Mucosa of rectum (tissue), 2 donors: ENCODE data around the gene COPS7A.
A peak's percentile ranks its signal among the peaks of the same experiment; 100 is the strongest.

ENCODE experiments used
- H3K27ac ChIP-seq, 2 donors: one replicate each; pipeline ENCODE4 v1.7.0; 2013; ENCODE audit warnings: inconsistent platforms in 2 of 2, low read depth in 2 of 2, low read length in 2 of 2
- H3K27me3 ChIP-seq, 2 donors: one replicate each; pipeline ENCODE4 v1.7.0; 2013; ENCODE audit warnings: low read length in 2 of 2; ENCODE audit not compliant: control insufficient read depth in 2 of 2, insufficient read depth in 2 of 2
- H3K36me3 ChIP-seq, 2 donors: one replicate each; pipeline ENCODE4 v1.7.0; 2013; ENCODE audit warnings: low read length in 2 of 2; ENCODE audit not compliant: control insufficient read depth in 2 of 2, insufficient read depth in 2 of 2
- H3K4me1 ChIP-seq, 2 donors: one replicate each; pipeline ENCODE4 v1.7.0; 2013; ENCODE audit warnings: low read length in 2 of 2, mild to moderate bottlenecking in 1 of 2; ENCODE audit not compliant: control insufficient read depth in 2 of 2, insufficient read depth in 2 of 2
- H3K4me3 ChIP-seq, 2 donors: one replicate each; pipeline ENCODE4 v1.7.0; 2013; ENCODE audit warnings: low read length in 2 of 2
- H3K9ac ChIP-seq, 2 donors: one replicate each; pipeline ENCODE4 v1.7.0; 2013; ENCODE audit warnings: low read length in 2 of 2, low read depth in 1 of 2, mild to moderate bottlenecking in 1 of 2
- H3K9me3 ChIP-seq, 2 donors: one replicate each; pipeline ENCODE4 v1.7.0; 2013; ENCODE audit warnings: low read length in 2 of 2; ENCODE audit not compliant: control insufficient read depth in 2 of 2
- donor health status: healthy.
- donor health status: Normal muscosa, but diverticular disease.

Gene COPS7A

DNA sequence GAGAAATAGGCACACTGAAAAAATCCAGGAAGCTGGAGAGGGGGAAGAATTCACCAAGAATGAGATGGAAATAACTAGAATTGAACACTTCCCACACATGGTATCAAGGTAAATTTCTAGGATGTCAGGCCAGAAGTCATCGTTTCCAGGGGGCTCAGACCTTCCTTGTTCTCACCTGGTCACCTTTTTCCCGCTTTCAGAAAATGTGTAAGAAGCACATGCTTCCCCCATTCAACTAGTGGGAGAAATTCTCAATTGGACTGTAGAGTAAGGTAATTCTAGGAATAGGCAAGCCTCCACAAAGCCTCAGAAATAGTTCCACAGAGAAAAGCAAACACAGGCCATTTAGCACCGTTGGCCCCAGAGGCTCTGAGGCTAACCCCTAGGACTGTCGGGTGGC, 39.5 kb downstream of the COPS7A start:
- no peaks in the 10 kb centered on the region for H3K27me3 ChIP-seq
- peaks cover 24 to 31% of the 10 kb centered on the region in 2 donors for H3K4me1 ChIP-seq
- H3K9me3 ChIP-seq = no peaks in the 10 kb centered on the region
- H3K9ac ChIP-seq = no peak overlapping the region
- H3K27ac ChIP-seq = peak overlapping the region; percentile 78
- H3K4me3 ChIP-seq = no peak overlapping the region
- no peaks in the 10 kb centered on the region for H3K36me3 ChIP-seq

DNA sequence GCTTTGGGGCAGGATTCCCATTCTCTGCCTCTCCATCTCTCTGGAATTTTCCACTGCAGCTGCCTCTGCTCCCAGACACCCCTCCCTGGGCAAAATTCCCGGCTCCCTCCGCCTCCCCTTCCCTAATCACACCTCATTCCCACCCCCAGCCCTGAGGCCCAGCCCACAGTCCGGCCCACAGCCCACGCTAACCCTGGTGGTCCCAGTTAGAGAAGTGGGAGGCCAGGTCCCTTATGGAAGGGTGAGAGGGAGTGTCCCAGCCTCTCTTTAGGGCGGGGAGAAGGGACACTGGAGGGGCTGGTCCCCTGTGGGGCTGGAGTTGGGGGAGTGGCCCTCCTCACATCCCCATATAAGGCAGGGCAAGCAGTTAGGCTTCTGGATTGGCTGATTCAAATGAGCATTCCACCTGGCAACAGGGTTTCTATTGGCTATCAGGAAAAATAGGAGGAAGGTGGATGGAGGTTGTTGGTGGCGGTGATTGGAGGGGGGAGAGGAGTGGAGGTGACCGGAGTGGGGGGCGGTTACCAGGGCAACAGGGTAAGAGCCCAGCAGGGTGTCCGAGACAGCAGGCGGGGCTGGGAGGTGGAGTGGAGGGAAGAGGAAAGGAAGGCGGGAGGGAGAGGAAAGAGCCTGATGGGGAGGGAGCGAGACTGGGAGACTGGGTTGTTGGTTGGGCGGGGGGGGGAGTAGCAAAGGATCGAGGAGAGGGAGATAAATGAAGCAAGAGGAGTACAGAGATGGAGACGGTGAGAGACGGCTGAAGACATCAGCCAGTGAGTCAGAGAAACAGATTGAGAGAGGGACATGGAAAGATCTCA, 40.4 kb downstream of the COPS7A start:
- no peaks in the 10 kb centered on the region for H3K27me3 ChIP-seq
- no peaks in the 10 kb centered on the region for H3K36me3 ChIP-seq
- H3K4me1 ChIP-seq = peaks cover 33 to 37% of the 10 kb centered on the region in 2 donors
- H3K27ac ChIP-seq = peak overlapping the region; percentile 78
- peak overlapping the region; percentile 52 for H3K9ac ChIP-seq
- H3K9me3 ChIP-seq = no peaks in the 10 kb centered on the region
- H3K4me3 ChIP-seq = peak overlapping the region; percentile 56 to 57

DNA sequence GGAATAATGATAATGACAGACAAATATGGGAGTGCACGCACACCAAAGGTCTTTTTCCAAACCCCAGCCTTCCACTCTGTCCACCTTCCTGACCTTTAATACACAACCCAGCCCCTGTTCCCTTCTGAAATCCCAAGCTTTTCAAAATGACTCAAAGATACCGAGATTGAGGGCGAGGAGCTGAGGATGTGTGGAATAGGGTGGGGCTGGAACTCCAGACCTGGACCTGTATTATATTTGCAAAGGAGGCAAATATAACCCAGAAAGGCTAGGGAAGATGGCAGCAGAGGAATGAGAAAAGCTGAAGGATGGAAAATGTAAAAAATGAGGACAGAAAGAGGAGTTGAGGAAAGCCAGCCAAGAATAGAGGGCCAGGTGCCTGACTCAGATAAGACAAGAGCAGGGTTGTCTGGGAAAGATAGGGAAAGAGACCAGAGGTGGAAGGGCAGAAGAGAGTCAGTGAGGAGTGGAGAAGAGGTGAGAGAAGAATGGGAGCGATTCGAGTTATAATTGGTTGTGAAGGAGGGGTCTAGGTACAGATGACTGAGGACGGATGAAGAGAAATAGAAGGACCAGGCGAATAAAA, 41.3 kb downstream of the COPS7A start:
- no peak overlapping the region for H3K9ac ChIP-seq
- H3K4me3 ChIP-seq = peak overlapping the region; percentile 66 to 81
- no peaks in the 10 kb centered on the region for H3K36me3 ChIP-seq
- no peaks in the 10 kb centered on the region for H3K9me3 ChIP-seq
- H3K27ac ChIP-seq = peak overlapping the region; percentile 78 to 79
- H3K27me3 ChIP-seq = no peaks in the 10 kb centered on the region
- peaks cover 36 to 37% of the 10 kb centered on the region in 2 donors for H3K4me1 ChIP-seq

DNA sequence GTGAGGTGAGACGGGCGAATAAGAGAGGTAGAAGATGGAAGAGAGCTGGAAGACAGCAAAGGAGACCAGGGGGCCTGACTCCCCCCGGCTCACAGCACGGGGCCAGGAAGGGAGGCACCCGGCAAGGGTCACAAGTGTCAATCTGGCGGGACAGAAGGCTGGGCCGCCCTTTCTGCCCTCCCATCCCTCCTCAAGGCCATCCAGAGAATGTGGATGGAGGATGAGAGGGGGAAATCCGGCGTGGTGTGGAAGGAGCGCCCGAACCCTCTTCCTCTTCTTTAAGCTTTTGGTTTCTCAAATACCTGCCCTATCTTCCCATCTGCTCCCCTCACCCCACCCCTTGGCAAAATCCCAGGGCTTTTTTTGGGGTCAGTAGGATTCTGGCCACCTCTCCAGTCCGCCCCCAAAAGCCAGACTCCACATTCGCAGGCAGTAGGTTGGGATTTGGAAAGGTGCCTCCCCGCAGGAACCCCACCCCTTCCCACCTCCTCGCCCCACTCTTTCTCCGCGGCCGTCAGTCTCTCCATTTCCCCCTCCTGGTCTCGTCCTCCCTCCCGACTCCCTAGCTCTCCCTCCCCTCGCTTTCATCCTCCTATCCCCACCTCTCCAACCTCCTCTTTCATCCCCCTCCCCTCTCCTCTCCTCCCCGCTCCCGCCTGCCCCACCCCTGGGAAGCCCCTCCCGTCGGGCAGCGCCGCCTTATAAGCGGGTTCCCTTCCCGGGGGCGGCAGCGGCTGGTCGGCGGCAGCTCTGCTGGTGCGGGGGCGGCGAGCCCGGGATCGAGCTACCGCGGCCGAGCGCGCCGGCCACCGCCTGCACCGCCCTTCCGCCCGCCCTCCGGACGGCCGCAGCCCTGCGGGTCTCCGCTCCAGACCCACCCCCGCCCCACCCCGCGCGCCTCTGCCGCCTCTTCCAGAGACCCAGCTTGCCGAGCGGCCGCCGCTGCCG, 42.1 kb downstream of the COPS7A start, which contains the start of gene PTMS:
TSS of gene PTMS (plus strand) at position 730 of the 948 bp plus-strand sequence. CDS start 343 bp downstream, outside the sequence.
- Histone ChIP-seq H3K9ac (peak within 1 kb of the TSS; percentile 70 to 74), H3K36me3 (no peaks in the 10 kb centered on the region), H3K27me3 (no peaks in the 10 kb centered on the region), H3K27ac (peak within 1 kb of the TSS; percentile 78 to 81), H3K4me1 (peaks cover 36 to 37% of the 10 kb centered on the region in 2 donors), H3K9me3 (no peaks in the 10 kb centered on the region), H3K4me3 (peak within 1 kb of the TSS; percentile 81 to 84)

DNA sequence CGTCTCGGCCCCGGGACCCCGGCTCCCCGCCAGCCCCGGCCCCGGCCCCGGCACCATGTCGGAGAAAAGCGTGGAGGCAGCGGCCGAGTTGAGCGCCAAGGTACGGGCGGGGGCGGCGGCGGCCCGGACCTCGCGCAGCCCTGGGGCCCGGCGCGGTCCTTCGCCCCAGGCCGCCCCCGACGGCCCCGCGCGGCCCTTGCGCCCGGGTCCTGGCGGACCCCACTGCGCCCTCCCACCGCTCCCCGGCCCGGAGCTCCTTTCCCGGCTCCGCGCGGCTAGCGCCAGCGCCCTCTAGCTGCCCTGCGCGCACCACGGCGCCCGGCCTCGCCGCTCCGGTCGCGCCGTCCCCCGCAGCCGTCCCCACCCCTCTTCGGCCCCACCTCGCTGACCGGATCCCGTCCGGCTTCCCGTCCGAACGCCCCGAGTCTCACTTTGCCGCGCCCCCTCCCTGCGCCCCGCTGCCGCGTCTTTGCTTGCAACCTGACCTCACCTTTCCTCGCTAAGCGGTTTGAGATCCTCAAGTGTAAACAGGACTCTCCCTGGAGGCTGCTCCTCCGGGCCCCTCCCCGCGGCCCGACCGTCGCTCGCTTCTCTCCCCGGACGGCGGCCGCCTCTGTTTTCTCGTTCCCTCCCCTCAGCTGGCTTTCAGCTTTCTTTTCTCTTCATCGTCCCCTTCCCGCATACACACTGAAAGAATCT, 43.0 kb downstream of the COPS7A start:
- no peaks in the 10 kb centered on the region for H3K27me3 ChIP-seq
- H3K4me3 ChIP-seq = peak overlapping the region; percentile 81 to 84
- no peaks in the 10 kb centered on the region for H3K9me3 ChIP-seq
- H3K27ac ChIP-seq = peak overlapping the region; percentile 78 to 81
- H3K9ac ChIP-seq = peak overlapping the region; percentile 70 to 74
- peaks cover 36 to 39% of the 10 kb centered on the region in 2 donors for H3K4me1 ChIP-seq
- peaks cover 0 to 2% of the 10 kb centered on the region in 2 donors for H3K36me3 ChIP-seq

DNA sequence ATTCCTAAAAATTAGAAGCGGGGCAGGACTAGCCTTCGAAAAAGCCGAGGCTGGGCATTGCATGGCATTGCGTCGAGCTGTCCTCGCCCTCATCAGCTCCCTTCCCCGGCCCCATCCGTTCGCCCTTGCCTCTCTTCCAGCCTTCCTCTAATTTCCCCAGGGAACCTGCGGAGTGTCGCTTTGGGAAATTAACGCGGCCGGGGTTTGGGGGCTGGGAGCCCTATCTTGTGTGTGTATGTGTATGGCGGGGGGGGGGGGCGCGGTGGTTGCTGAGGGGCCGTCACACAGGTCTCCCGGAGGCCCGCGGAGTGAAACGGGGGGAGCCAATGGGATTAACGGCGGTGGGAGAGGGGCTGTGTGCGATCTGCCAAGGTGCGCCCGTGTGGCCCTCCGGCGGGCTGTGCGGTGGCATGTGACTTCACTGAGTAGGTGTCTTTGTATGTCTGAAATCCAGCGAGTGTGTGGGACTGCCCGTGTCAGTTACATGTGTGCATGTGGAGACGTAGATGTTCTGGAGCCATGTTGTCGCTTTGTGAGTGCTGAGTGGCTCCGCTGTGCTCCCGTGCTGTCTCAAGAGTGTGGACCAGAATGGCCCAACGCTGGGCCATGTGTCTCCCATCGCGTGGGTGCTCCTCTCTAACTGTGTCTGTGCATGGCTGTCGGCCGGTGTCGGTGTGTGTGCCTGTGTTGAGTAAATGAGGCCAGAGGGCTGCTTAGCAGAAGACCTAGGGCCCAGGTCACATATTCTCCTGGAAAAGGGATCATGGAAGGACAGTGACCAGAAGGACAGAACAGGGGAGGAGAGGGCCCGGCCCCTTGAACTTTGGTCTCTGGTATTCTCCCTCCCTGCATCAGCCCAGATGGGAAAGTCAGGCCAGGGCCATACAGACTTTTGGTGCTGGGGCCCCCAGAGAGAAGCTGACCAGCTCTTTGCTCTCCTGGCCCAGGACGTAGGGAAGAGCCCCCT, 43.8 kb downstream of the COPS7A start:
- H3K36me3 ChIP-seq = peaks cover 0 to 2% of the 10 kb centered on the region in 2 donors
- no peaks in the 10 kb centered on the region for H3K9me3 ChIP-seq
- peak overlapping the region; percentile 81 to 84 for H3K4me3 ChIP-seq
- peak overlapping the region; percentile 78 to 81 for H3K27ac ChIP-seq
- peaks cover 0 to 2% of the 10 kb centered on the region in 2 donors for H3K27me3 ChIP-seq
- peak overlapping the region; percentile 70 to 74 for H3K9ac ChIP-seq
- peaks cover 36 to 41% of the 10 kb centered on the region in 2 donors for H3K4me1 ChIP-seq

DNA sequence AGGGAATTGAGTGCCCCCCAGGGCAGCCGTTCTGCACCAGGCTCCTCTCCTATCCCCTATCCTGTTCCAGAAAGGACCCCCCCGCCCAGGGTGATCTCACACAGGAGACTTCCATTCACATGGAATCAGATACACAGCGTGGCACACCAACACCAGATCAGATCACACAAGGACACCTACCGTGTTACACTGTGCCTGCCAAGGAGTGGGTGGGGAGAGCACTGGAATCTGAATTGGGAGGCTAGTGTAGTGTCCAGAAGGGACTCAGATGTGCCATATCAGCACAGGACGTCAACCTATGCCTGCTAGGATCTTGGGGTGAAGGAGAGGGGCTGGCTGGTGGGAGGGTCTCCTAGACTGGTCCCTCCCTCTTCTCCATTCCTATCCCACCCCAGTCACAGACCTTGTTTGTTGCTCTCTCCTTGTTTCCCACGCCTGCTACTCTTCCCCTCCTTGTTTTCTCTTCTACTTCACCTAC, 44.6 kb downstream of the COPS7A start:
- Histone ChIP-seq H3K4me3 (peak overlapping the region; percentile 81 to 84), H3K4me1 (peaks cover 36 to 40% of the 10 kb centered on the region in 2 donors), H3K27me3 (peaks cover 0 to 2% of the 10 kb centered on the region in 2 donors), H3K36me3 (peaks cover 0 to 2% of the 10 kb centered on the region in 2 donors), H3K9ac (peak overlapping the region; percentile 15 to 24), H3K27ac (peak overlapping the region; percentile 18 to 35), H3K9me3 (no peaks in the 10 kb centered on the region)

DNA sequence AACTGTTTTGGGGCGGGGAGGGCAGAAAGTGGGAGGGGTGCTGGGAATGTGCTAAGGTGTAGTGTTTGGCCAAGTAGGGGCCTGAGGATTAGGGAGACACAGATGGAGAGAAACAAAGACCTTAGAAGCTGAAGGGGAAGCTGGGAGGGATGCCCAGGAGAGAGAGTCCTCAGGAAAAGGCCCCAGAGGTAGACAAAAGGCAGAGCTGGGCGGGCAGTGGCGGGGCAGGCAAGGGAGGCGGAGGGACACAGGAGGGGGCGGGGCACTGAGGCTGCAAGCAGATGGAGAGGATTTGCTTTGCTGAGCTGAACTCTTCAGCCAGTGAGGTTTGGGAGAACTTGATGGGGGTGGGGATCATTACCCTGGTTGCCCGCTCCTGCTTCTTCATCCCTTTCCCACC, 45.1 kb downstream of the COPS7A start:
- H3K27me3 ChIP-seq = peaks cover 0 to 2% of the 10 kb centered on the region in 2 donors
- H3K27ac ChIP-seq = peak overlapping the region in 1 of 2 donors; percentile 35
- peaks cover 0 to 2% of the 10 kb centered on the region in 2 donors for H3K36me3 ChIP-seq
- H3K4me3 ChIP-seq = peak overlapping the region; percentile 81 to 84
- no peaks in the 10 kb centered on the region for H3K9me3 ChIP-seq
- peaks cover 36% of the 10 kb centered on the region in 2 donors for H3K4me1 ChIP-seq
- H3K9ac ChIP-seq = no peak overlapping the region
